ENCODE data around the gene RAPGEF1. TPM values are rescaled to one million over a fixed set of nuclear protein-coding genes. Genes with fewer than 3 reads are reported as not detected.
A peak's percentile ranks its signal among the peaks of the same experiment; 100 is the strongest.

RAPGEF1 gene
- total RNA-seq, 2 donors from 2014 or later = 147 to 167 TPM

DNA sequence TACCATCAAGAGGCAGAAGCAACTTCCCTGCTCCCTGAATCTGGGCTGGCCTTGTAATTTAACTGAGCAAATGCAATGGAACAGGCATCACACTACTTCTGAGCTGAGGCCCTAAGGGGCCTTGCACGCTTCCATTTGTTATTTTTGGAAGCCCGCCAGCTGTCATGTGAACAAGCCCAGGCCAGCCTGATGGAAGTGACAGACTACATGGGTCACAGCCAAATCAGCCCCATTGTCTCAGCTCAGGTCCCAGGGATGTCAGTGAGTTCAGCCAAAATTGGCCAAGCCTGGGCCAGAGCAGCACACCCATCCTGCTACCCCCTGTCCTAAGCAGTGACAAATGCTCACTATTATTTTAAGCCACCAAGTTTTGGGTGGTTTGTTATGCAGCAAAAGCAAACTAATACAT is 121.8 kb downstream of the RAPGEF1 start:
- Mint-ChIP-seq H3K27me3 (no peaks in the 10 kb centered on the region), H3K4me1 (peaks cover 14% of the 10 kb centered on the region), H3K27ac (peak overlapping the region; percentile 58), H3K4me3 (no peak overlapping the region), H3K36me3 (ENCODE audit: low read depth) (peaks cover 100% of the 10 kb centered on the region), H3K9me3 (no peaks in the 10 kb centered on the region)
- no peak for ATAC-seq (replicated peaks)

- H3K4me1 Mint-ChIP-seq = peaks cover 14% of the 10 kb centered on the region
- no peaks in the 10 kb centered on the region for H3K9me3 Mint-ChIP-seq
- peak overlapping the region; percentile 58 for H3K27ac Mint-ChIP-seq
- ATAC-seq (replicated peaks) = no peak
- no peaks in the 10 kb centered on the region for H3K27me3 Mint-ChIP-seq
- peaks cover 100% of the 10 kb centered on the region for H3K36me3 Mint-ChIP-seq (ENCODE audit: low read depth)
- no peak overlapping the region for H3K4me3 Mint-ChIP-seq
Measured at GRCh38 chr9:131617611-131618010, 122.3 kb downstream of the RAPGEF1 start.

- Mint-ChIP-seq H3K4me3 (no peak overlapping the region), H3K36me3 (ENCODE audit: low read depth) (peaks cover 100% of the 10 kb centered on the region), H3K27ac (peak overlapping the region; percentile 58), H3K4me1 (peaks cover 14% of the 10 kb centered on the region), H3K27me3 (no peaks in the 10 kb centered on the region), H3K9me3 (no peaks in the 10 kb centered on the region)
- no peak for ATAC-seq (replicated peaks)
Measured at GRCh38 chr9:131616983-131617604, 122.8 kb downstream of the RAPGEF1 start.

- no peak for ATAC-seq (replicated peaks)
- Mint-ChIP-seq H3K36me3 (ENCODE audit: low read depth) (peaks cover 99% of the 10 kb centered on the region), H3K9me3 (no peaks in the 10 kb centered on the region), H3K4me1 (peaks cover 9% of the 10 kb centered on the region), H3K27ac (no peak overlapping the region), H3K27me3 (no peaks in the 10 kb centered on the region), H3K4me3 (no peak overlapping the region)
Measured at GRCh38 chr9:131614340-131614915, 125.4 kb downstream of the RAPGEF1 start.

DNA sequence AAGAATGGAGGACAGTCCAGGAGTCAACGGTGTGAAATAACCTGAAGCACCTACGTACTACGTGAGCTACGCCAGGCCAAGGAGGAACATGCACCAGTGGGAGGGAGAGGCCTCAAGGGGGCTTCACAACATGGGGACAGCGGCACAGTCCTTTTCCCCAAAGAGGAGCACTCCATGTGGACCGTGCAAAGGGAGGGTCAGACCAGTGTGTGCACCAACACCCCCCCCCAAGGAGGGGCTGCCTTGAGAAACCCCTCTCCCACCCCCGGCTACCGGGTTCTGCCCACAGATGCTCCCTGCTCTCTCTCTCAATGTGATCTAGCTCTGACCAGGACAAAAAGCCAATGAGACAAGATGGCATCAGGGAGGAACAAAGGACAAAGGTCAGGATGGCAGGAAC is 126.0 kb downstream of the RAPGEF1 start:
- H3K27ac Mint-ChIP-seq = peak overlapping the region; percentile 37
- peaks cover 7% of the 10 kb centered on the region for H3K4me1 Mint-ChIP-seq
- ATAC-seq (replicated peaks) = no peak
- H3K9me3 Mint-ChIP-seq = no peaks in the 10 kb centered on the region
- peaks cover 99% of the 10 kb centered on the region for H3K36me3 Mint-ChIP-seq (ENCODE audit: low read depth)
- H3K4me3 Mint-ChIP-seq = no peak overlapping the region
- H3K27me3 Mint-ChIP-seq = no peaks in the 10 kb centered on the region

GRCh38 chr9:131612851-131613250 is 127.0 kb downstream of the RAPGEF1 start:
- ATAC-seq (replicated peaks) = no peak
- Mint-ChIP-seq H3K27me3 (no peaks in the 10 kb centered on the region), H3K36me3 (ENCODE audit: low read depth) (peaks cover 99% of the 10 kb centered on the region)

DNA sequence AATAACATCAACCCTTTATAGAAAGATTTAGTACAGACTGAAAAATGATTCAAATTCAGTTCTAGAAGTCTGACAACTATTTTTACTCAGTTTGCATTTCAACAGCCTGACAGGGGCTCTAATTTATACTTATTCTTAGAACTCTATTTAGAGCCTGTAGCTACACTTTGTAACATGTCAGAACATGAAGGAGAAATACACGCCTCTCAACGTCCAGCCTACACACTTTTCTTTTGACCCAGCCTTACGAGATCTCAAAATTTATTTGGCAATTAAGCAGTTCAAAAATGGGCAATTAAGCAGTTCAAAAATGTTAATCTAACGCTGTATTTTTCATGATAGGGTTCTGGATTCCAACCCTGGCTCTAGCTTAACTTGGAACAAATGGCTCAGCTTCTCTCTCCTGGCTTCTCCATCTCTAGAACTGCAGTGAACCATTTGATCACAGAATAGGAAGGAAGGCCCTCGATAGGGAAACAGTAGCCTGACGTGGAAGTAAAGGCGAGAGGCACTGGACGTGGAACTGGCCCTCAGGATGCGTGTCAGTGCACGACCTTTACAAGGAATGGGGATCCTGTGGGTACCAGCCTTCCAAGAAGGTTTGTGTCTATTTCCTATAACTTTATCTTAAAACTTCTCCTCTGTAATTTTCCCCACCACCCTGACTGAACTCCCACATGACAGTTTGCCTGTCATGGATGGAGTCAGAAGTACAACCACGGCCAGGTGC is 128.1 kb downstream of the RAPGEF1 start:
- Mint-ChIP-seq H3K27me3 (no peaks in the 10 kb centered on the region), H3K9me3 (no peaks in the 10 kb centered on the region), H3K36me3 (ENCODE audit: low read depth) (peaks cover 99% of the 10 kb centered on the region), H3K4me1 (peaks cover 9% of the 10 kb centered on the region), H3K4me3 (no peak overlapping the region), H3K27ac (peak overlapping the region; percentile 37)
- ATAC-seq (replicated peaks) = no peak

More at GRCh38 chr9:131612851-131613250, 127.0 kb downstream of the RAPGEF1 start:
- Mint-ChIP-seq H3K9me3 (no peaks in the 10 kb centered on the region), H3K27ac (peak overlapping the region; percentile 37), H3K4me3 (no peak overlapping the region), H3K4me1 (peaks cover 4% of the 10 kb centered on the region)

- Mint-ChIP-seq H3K4me3 (no peak overlapping the region), H3K4me1 (peaks cover 9% of the 10 kb centered on the region), H3K27me3 (no peaks in the 10 kb centered on the region), H3K9me3 (no peaks in the 10 kb centered on the region), H3K27ac (peak overlapping the region; percentile 53), H3K36me3 (ENCODE audit: low read depth) (peaks cover 99% of the 10 kb centered on the region)
- ATAC-seq (replicated peaks) = no peak
Measured at GRCh38 chr9:131610231-131610761, 129.6 kb downstream of the RAPGEF1 start.

DNA sequence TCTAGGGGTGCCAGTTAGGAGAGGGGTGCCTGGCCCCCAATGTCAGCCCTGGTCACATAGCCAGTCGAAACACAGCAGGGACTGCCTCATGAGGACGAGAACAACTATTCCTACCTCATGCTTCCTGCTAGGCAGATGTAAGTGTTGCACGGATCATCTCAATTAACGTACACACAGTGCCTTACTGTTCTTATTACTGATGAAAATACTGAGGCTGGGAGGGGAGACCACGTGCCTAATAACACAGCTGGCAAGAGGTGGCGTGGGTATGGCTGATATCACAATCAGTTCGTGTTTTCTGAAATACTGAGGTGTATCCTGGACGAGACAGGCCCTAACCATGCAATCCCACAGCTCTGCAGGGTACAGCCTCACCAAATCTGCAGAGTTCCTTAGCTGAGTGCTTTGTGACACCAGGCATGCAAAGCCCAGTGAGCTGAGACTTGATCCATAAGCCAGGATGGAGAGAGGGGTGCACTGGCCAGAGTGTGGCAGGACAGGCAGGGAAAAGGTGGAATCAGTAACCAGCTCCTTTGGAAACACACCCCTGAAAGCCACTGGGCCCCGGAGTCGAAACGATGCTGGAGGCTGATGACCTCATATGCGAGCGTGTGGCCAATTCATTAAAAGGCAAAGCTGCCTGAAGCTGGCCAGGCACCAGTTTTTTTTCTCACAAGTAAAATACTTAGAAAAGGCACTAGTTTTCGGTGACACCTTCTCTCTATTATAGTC is 130.6 kb downstream of the RAPGEF1 start:
- ATAC-seq (replicated peaks) = no peak
- Mint-ChIP-seq H3K9me3 (no peaks in the 10 kb centered on the region), H3K27me3 (no peaks in the 10 kb centered on the region), H3K4me3 (no peak overlapping the region), H3K27ac (peak overlapping the region; percentile 53), H3K36me3 (ENCODE audit: low read depth) (peaks cover 99% of the 10 kb centered on the region), H3K4me1 (peaks cover 13% of the 10 kb centered on the region)

DNA sequence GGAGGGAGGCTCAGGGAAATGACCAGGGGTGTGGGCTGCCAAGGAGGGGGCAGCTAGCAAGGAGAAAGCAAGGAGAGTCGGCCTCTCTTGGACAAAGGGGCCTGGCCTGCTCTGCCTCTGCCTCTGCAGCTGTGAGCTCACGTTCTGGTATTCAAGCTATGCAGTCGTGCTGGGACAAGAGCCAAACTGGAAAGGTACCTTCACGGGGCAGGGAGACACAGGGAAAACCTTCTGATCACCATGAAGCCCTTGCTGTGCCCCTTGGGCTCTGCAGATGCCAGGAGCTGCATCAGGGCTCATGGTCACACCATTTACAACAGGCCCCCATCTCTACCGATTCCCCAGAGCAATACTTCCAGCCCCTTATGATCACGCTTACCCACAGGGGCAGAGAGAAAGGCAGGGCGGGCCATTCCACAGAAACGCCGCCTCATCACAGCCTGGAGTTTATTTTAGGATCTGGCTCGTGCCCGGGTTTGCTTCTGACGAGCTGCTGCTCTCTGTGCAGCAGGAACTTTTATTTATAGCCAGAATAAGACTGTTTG is 131.3 kb downstream of the RAPGEF1 start:
- Mint-ChIP-seq H3K27me3 (no peaks in the 10 kb centered on the region), H3K9me3 (no peaks in the 10 kb centered on the region), H3K4me1 (peaks cover 13% of the 10 kb centered on the region), H3K36me3 (ENCODE audit: low read depth) (peaks cover 98% of the 10 kb centered on the region), H3K4me3 (no peak overlapping the region), H3K27ac (peak overlapping the region; percentile 42)
- no peak for ATAC-seq (replicated peaks)

DNA sequence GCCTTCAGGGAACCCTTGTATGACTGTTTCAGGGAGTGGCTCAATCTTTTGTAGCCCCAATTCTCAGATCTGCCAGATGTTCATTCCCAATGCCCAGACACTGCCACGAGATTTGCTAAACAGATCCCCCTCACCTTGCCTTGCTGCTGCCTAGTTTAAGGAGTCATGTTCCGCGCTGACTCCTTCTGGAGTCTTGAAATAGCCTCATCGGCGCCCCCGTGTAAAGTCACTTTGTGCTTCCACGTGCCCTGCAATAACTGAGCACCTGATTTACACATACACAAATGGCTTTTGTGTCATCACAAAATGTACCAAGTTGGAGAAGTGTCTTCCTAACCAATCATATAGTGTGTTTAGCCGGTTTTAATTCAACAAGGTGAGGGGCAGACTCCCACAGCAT is 132.3 kb downstream of the RAPGEF1 start:
- no peak for ATAC-seq (replicated peaks)
- Mint-ChIP-seq H3K4me1 (peaks cover 17% of the 10 kb centered on the region), H3K4me3 (no peak overlapping the region), H3K9me3 (no peaks in the 10 kb centered on the region), H3K27me3 (no peaks in the 10 kb centered on the region), H3K36me3 (ENCODE audit: low read depth) (peaks cover 98% of the 10 kb centered on the region), H3K27ac (peak overlapping the region; percentile 42)

GRCh38 chr9:131606896-131607567 is 132.8 kb downstream of the RAPGEF1 start:
- H3K27ac Mint-ChIP-seq = peak overlapping the region; percentile 42
- H3K9me3 Mint-ChIP-seq = no peaks in the 10 kb centered on the region
- peaks cover 98% of the 10 kb centered on the region for H3K36me3 Mint-ChIP-seq (ENCODE audit: low read depth)
- H3K4me1 Mint-ChIP-seq = peaks cover 17% of the 10 kb centered on the region
- ATAC-seq (replicated peaks) = no peak
- H3K4me3 Mint-ChIP-seq = no peak overlapping the region
- no peaks in the 10 kb centered on the region for H3K27me3 Mint-ChIP-seq

- no peak overlapping the region for H3K4me3 Mint-ChIP-seq
- peaks cover 17% of the 10 kb centered on the region for H3K4me1 Mint-ChIP-seq
- H3K27me3 Mint-ChIP-seq = no peaks in the 10 kb centered on the region
- peak overlapping the region; percentile 75 for H3K27ac Mint-ChIP-seq
- no peaks in the 10 kb centered on the region for H3K9me3 Mint-ChIP-seq
- ATAC-seq (replicated peaks) = no peak
- H3K36me3 Mint-ChIP-seq (ENCODE audit: low read depth) = peaks cover 99% of the 10 kb centered on the region
Measured at GRCh38 chr9:131605770-131606590, 133.9 kb downstream of the RAPGEF1 start.

All from activated T-helper 17 cell treated with anti-CD3 and anti-CD28 coated beads, Interleukin-2, amount 50 U/mL, for 72 hours (primary cell).